K562 (cell line): ENCODE results near the gene AJM1. TPM values are rescaled to one million over a fixed set of nuclear protein-coding genes. Genes with fewer than 3 reads are reported as not detected.

Experiments used
- CXXC5 ChIP-seq: fragments of 250-450 bp; sonication (Bioruptor Pico); IDR thresholded peaks from 2 replicates; pipeline ENCODE4 v1.8.0; 2022; ENCODE audit warnings: inconsistent platforms, mild to moderate bottlenecking, moderate library complexity
- RAD21 ChIP-seq, 2 experiments: fragments of 250-450 bp in 1 of 2; fragments of 450-650 bp in 1 of 2; sonication (Bioruptor Pico) in 1 of 2; formaldehyde crosslinking in 1 of 2; IDR thresholded peaks in 1 of 2; conservative IDR thresholded peaks in 1 of 2; 2 replicates each; pipeline versions ENCODE4 v1.4.0 to v1.8.0; 2020 to 2022; ENCODE audit warnings: mild to moderate bottlenecking in 2 of 2, moderate library complexity in 1 of 2
- RBM34 ChIP-seq: fragments of 200-400 bp; formaldehyde crosslinking; IDR thresholded peaks from 2 replicates; pipeline ENCODE4 v1.6.1; 2018; ENCODE audit warnings: low read length, borderline replicate concordance; ENCODE audit not compliant: insufficient read depth
- TOE1 ChIP-seq, 2 experiments: fragments of 450-650 bp in 1 of 2; sonication (generic) in 1 of 2; formaldehyde crosslinking in 1 of 2; IDR thresholded peaks; 2 replicates each; pipeline versions ENCODE4 v1.7.1 to v1.8.0; 2016 to 2022; ENCODE audit warnings: borderline replicate concordance in 2 of 2, mild to moderate bottlenecking in 2 of 2, antibody characterized with exemption in 1 of 2, inconsistent platforms in 1 of 2, low read depth in 1 of 2, missing genetic modification reagents in 1 of 2, moderate library complexity in 1 of 2
- ZFX ChIP-seq: sonication (generic); formaldehyde crosslinking; IDR thresholded peaks from 2 replicates; pipeline ENCODE4 v1.8.0; 2022; ENCODE audit warnings: mild to moderate bottlenecking, missing genetic modification reagents, moderate library complexity
- ZKSCAN8 ChIP-seq: fragments of 200-800 bp; sonication (Bioruptor generic); IDR thresholded peaks from 2 replicates; pipeline ENCODE4 v1.6.1; 2016; ENCODE audit warnings: missing genetic modification characterization, missing compliant biosample characterization
- ZNF75A ChIP-seq: fragments of 450-650 bp; formaldehyde crosslinking; IDR thresholded peaks from 2 replicates; pipeline ENCODE4 v1.4.0; 2020; ENCODE audit warnings: mild to moderate bottlenecking
- polyA plus RNA-seq, 8 experiments: library from polyadenylated mRNA; depleted of rRNA in 4 of 8; stranded (reverse) in 5 of 8; unstranded in 3 of 8; fragments of >200 nt; fragmentation: Nextera tagmentation in 2 of 8; fragmentation: Illumina TruSeq in 1 of 8; extraction: Ambion mirVana in 2 of 8; extraction: Trizol in 1 of 8; gene quantifications; 2 replicates each; pipeline versions ENCODE4 v1.2.1 to v1.2.3, GENCODE V29; 2011 to 2014; ENCODE audit warnings: inconsistent platforms in 1 of 8, missing spikeins in 1 of 8
- total RNA-seq, 7 experiments: library from RNA; depleted of rRNA in 6 of 7; stranded (reverse); fragments of >200 nt in 6 of 7; fragmentation: Illumina TruSeq in 2 of 7; extraction: Trizol in 2 of 7; gene quantifications; 2 replicates each; pipeline versions ENCODE4 v1.2.1 to v1.2.3, GENCODE V29; 2011 to 2021; ENCODE audit warnings: low replicate concordance in 1 of 7
- TF ChIP-seq, protein P1 (sequence below): fragments of 200-800 bp; sonication (Bioruptor generic); IDR thresholded peaks from 2 replicates; pipeline ENCODE4 v1.6.1; 2017; ENCODE audit warnings: missing genetic modification characterization, missing compliant biosample characterization
- TF ChIP-seq, protein P2 (sequence below): fragments of 450-650 bp; formaldehyde crosslinking; IDR thresholded peaks from 2 replicates; pipeline ENCODE4 v1.4.0; 2020; ENCODE audit warnings: mild to moderate bottlenecking
- TF ChIP-seq, protein P3 (sequence below): fragments of 250-450 bp; sonication (Bioruptor Pico); IDR thresholded peaks from 2 replicates; pipeline ENCODE4 v1.4.0; 2020; ENCODE audit warnings: mild to moderate bottlenecking, moderate library complexity
- TF ChIP-seq, protein P4 (sequence below), 2 experiments: IDR thresholded peaks; 2 replicates each; pipeline ENCODE4 v1.6.1; 2011; ENCODE audit warnings: borderline replicate concordance in 1 of 2, control low read depth in 1 of 2, low read depth in 1 of 2, low read length in 1 of 2, mild to moderate bottlenecking in 1 of 2, mixed read lengths in 1 of 2, moderate library complexity in 1 of 2; ENCODE audit not compliant: insufficient read depth in 1 of 2, insufficient read length in 1 of 2, poor library complexity in 1 of 2, severe bottlenecking in 1 of 2; ENCODE audit errors: extremely low read depth in 1 of 2
- TF ChIP-seq, protein P5 (sequence below), 3 experiments: fragments of 200-800 bp in 1 of 3; sonication (Bioruptor generic) in 1 of 3; sonication (generic) in 1 of 3; formaldehyde crosslinking in 1 of 3; IDR thresholded peaks; 2 replicates each; pipeline versions ENCODE4 v1.6.1 to v1.8.0; 2016 to 2022; ENCODE audit warnings: mild to moderate bottlenecking in 2 of 3, missing compliant biosample characterization in 2 of 3, missing genetic modification characterization in 2 of 3, missing genetic modification reagents in 1 of 3
- TF ChIP-seq, protein P6 (sequence below), 2 experiments: fragments of 200-800 bp in 1 of 2; sonication (Bioruptor generic) in 1 of 2; sonication (generic) in 1 of 2; formaldehyde crosslinking in 1 of 2; IDR thresholded peaks in 1 of 2; conservative IDR thresholded peaks in 1 of 2; 2 replicates each; pipeline versions ENCODE4 v1.5.0 to v1.6.1; 2016 to 2020; ENCODE audit warnings: missing compliant biosample characterization in 1 of 2, missing genetic modification characterization in 1 of 2, missing genetic modification reagents in 1 of 2

The AJM1 gene
- total and polyA plus RNA-seq, 9 of the 15 experiments (the other 6 are each of a cell fraction or from before 2014, with no cell fraction given), result 0.01 to 3.7 (median 0.65) TPM; not detected in 1

DNA sequence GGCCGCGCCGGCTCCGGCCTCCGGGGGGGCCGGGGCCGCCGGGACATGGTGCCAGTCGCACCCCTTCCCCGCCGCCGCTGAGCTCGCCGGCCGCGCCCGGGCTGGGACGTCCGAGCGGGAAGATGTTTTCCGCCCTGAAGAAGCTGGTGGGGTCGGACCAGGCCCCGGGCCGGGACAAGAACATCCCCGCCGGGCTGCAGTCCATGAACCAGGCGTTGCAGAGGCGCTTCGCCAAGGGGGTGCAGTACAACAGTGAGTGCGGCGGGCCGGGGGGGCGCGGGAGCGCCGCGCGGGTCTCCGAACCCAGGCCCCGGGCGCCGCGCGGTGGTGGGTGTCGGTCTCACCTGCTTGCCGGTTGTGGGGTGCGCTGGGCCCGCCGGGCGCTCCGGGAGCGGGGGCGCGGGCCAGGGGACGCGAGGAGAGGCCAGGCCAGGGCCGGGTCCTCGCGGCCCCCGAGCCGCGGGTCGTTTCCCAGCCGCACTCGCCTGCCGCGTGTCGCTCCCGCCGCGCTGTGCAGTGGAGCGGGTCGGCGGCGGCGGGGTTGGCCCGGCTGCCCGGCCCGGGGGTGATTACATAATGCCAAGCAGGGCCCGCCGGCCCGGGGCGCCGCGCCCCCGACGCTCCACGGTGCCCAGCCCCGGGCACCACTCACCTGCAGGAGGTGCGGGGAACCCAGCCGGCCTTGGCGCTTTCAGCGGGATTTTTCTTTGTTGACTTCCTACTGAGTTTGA, 34.0 kb upstream of the AJM1 start (continued):
- TF ChIP-seq, protein P1, sequence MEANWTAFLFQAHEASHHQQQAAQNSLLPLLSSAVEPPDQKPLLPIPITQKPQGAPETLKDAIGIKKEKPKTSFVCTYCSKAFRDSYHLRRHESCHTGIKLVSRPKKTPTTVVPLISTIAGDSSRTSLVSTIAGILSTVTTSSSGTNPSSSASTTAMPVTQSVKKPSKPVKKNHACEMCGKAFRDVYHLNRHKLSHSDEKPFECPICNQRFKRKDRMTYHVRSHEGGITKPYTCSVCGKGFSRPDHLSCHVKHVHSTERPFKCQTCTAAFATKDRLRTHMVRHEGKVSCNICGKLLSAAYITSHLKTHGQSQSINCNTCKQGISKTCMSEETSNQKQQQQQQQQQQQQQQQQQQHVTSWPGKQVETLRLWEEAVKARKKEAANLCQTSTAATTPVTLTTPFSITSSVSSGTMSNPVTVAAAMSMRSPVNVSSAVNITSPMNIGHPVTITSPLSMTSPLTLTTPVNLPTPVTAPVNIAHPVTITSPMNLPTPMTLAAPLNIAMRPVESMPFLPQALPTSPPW (CRISPR knock-in tag), result peak; percentile 77
- TF ChIP-seq RBM34 (no peak), ZKSCAN8 (CRISPR knock-in tag) (no peak), ZFX (CRISPR knock-in tag) (peak; percentile 45), CXXC5 (no peak), RAD21 (CRISPR knock-in tag; conservative IDR thresholded peaks at IDR 0.05 in 1 of 2, IDR thresholded peaks at IDR 0.05 in 1 of 2) (peak in 1 of 2 experiments; percentile 33; a peak in 1 of 4 replicates), ZNF75A (CRISPR knock-in tag) (no peak), TOE1 (IDR thresholded peaks at IDR 0.05; ENCODE audit: borderline replicate concordance) (no peak), TOE1 (CRISPR knock-in tag; IDR thresholded peaks at IDR 0.05; ENCODE audit: borderline replicate concordance, low read depth) (no peak)
- TF ChIP-seq, protein P2, sequence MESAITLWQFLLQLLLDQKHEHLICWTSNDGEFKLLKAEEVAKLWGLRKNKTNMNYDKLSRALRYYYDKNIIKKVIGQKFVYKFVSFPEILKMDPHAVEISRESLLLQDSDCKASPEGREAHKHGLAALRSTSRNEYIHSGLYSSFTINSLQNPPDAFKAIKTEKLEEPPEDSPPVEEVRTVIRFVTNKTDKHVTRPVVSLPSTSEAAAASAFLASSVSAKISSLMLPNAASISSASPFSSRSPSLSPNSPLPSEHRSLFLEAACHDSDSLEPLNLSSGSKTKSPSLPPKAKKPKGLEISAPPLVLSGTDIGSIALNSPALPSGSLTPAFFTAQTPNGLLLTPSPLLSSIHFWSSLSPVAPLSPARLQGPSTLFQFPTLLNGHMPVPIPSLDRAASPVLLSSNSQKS (CRISPR knock-in tag), result no peak
- TF ChIP-seq, protein P3, sequence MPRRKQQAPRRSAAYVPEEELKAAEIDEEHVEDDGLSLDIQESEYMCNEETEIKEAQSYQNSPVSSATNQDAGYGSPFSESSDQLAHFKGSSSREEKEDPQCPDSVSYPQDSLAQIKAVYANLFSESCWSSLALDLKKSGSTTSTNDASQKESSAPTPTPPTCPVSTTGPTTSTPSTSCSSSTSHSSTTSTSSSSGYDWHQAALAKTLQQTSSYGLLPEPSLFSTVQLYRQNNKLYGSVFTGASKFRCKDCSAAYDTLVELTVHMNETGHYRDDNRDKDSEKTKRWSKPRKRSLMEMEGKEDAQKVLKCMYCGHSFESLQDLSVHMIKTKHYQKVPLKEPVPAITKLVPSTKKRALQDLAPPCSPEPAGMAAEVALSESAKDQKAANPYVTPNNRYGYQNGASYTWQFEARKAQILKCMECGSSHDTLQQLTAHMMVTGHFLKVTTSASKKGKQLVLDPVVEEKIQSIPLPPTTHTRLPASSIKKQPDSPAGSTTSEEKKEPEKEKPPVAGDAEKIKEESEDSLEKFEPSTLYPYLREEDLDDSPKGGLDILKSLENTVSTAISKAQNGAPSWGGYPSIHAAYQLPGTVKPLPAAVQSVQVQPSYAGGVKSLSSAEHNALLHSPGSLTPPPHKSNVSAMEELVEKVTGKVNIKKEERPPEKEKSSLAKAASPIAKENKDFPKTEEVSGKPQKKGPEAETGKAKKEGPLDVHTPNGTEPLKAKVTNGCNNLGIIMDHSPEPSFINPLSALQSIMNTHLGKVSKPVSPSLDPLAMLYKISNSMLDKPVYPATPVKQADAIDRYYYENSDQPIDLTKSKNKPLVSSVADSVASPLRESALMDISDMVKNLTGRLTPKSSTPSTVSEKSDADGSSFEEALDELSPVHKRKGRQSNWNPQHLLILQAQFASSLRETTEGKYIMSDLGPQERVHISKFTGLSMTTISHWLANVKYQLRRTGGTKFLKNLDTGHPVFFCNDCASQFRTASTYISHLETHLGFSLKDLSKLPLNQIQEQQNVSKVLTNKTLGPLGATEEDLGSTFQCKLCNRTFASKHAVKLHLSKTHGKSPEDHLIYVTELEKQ (CRISPR knock-in tag), result no peak
- TF ChIP-seq, protein P4, sequence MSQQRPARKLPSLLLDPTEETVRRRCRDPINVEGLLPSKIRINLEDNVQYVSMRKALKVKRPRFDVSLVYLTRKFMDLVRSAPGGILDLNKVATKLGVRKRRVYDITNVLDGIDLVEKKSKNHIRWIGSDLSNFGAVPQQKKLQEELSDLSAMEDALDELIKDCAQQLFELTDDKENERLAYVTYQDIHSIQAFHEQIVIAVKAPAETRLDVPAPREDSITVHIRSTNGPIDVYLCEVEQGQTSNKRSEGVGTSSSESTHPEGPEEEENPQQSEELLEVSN (IDR thresholded peaks at IDR 0.05; ENCODE audit: borderline replicate concordance in 1 of 2, extremely low read depth in 1 of 2, insufficient read depth in 1 of 2, insufficient read length in 1 of 2, low read depth in 1 of 2, low read length in 1 of 2, poor library complexity in 1 of 2, severe bottlenecking in 1 of 2), result peak; percentile 18 to 89
- TF ChIP-seq, protein P5, sequence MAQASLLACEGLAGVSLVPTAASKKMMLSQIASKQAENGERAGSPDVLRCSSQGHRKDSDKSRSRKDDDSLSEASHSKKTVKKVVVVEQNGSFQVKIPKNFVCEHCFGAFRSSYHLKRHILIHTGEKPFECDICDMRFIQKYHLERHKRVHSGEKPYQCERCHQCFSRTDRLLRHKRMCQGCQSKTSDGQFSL (CRISPR knock-in tag; IDR thresholded peaks at IDR 0.05), result peak; percentile 65; the same call in 1 of the 2 replicates
- TF ChIP-seq, protein P5 (tag; IDR thresholded peaks at IDR 0.05), result no peak
- TF ChIP-seq, protein P6, sequence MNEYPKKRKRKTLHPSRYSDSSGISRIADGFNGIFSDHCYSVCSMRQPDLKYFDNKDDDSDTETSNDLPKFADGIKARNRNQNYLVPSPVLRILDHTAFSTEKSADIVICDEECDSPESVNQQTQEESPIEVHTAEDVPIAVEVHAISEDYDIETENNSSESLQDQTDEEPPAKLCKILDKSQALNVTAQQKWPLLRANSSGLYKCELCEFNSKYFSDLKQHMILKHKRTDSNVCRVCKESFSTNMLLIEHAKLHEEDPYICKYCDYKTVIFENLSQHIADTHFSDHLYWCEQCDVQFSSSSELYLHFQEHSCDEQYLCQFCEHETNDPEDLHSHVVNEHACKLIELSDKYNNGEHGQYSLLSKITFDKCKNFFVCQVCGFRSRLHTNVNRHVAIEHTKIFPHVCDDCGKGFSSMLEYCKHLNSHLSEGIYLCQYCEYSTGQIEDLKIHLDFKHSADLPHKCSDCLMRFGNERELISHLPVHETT (CRISPR knock-in tag; conservative IDR thresholded peaks at IDR 0.05 in 1 of 2, IDR thresholded peaks at IDR 0.05 in 1 of 2), result peak in 1 of 2 experiments; percentile 19; a peak in 1 of 4 replicates
